K562 (cell line): ENCODE data around the gene AP1M2. TPM values are rescaled to one million over a fixed set of nuclear protein-coding genes. Genes with fewer than 3 reads are reported as not detected.

ENCODE experiments used
- ADNP ChIP-seq: fragments of 200-800 bp; sonication (Bioruptor generic); IDR thresholded peaks from 2 replicates; pipeline ENCODE4 v1.6.1; 2016; ENCODE audit warnings: missing genetic modification characterization, missing compliant biosample characterization
- ATF1 ChIP-seq, 2 experiments: fragments of 450-650 bp in 1 of 2; IDR thresholded peaks; 2 replicates each; pipeline ENCODE4 v1.6.1; 2016; ENCODE audit warnings: missing compliant biosample characterization in 1 of 2, missing genetic modification characterization in 1 of 2
- ATF7 ChIP-seq: fragments of 450-650 bp; IDR thresholded peaks from 2 replicates; pipeline ENCODE4 v1.7.1; 2014; ENCODE audit warnings: mild to moderate bottlenecking, moderate library complexity
- GTF2B ChIP-seq: IDR thresholded peaks from 2 replicates; pipeline ENCODE4 v1.6.1; 2011; ENCODE audit not compliant: insufficient read length; ENCODE audit errors: extremely low read depth
- HCFC1 ChIP-seq: IDR thresholded peaks from 2 replicates; pipeline ENCODE4 v1.6.1; 2012; ENCODE audit warnings: low read depth, low read length, improper control_type of control experiment
- HDAC1 ChIP-seq, 2 experiments: fragments of 450-650 bp; IDR thresholded peaks; 2 replicates each; pipeline ENCODE4 v1.6.1; 2016 to 2017; ENCODE audit warnings: inconsistent platforms in 1 of 2, mild to moderate bottlenecking in 1 of 2, moderate library complexity in 1 of 2
- HDAC2 ChIP-seq: fragments of 450-650 bp; IDR thresholded peaks from 2 replicates; pipeline ENCODE4 v1.6.1; 2016; ENCODE audit warnings: mild to moderate bottlenecking
- HDAC6 ChIP-seq: IDR thresholded peaks from 2 replicates; pipeline ENCODE4 v1.6.1; 2012; ENCODE audit warnings: low read depth, mild to moderate bottlenecking, control low read depth, inconsistent platforms, low read length, moderate library complexity
- HNRNPLL ChIP-seq: fragments of 200-400 bp; formaldehyde crosslinking; IDR thresholded peaks from 2 replicates; pipeline ENCODE4 v1.6.1; 2017; ENCODE audit warnings: low read length, low read depth, mild to moderate bottlenecking; ENCODE audit not compliant: poor library complexity, severe bottlenecking
- L3MBTL2 ChIP-seq: fragments of 450-650 bp; IDR thresholded peaks from 2 replicates; pipeline ENCODE4 v1.6.1; 2016; ENCODE audit warnings: mild to moderate bottlenecking, moderate library complexity
- NONO ChIP-seq, 2 experiments: fragments of 200-400 bp in 1 of 2; fragments of 450-650 bp in 1 of 2; formaldehyde crosslinking in 1 of 2; IDR thresholded peaks; 2 replicates each; pipeline ENCODE4 v1.6.1; 2017; ENCODE audit warnings: low read depth in 2 of 2, mild to moderate bottlenecking in 2 of 2, moderate library complexity in 2 of 2, low read length in 1 of 2
- OTX1 ChIP-seq: fragments of 450-650 bp; formaldehyde crosslinking; IDR thresholded peaks from 2 replicates; pipeline ENCODE4 v1.4.0; 2022; ENCODE audit warnings: mild to moderate bottlenecking
- POLR2B ChIP-seq: fragments of 450-650 bp; IDR thresholded peaks from 2 replicates; pipeline ENCODE4 v1.6.1; 2018; ENCODE audit warnings: low read depth; ENCODE audit not compliant: partially characterized antibody
- PPARD ChIP-seq: fragments of 250-450 bp; sonication (Bioruptor Pico); IDR thresholded peaks from 2 replicates; pipeline ENCODE4 v1.8.0; 2022; ENCODE audit warnings: inconsistent platforms, mild to moderate bottlenecking, moderate library complexity
- PTBP1 ChIP-seq: fragments of 200-400 bp; formaldehyde crosslinking; IDR thresholded peaks from 2 replicates; pipeline ENCODE4 v1.6.1; 2017; ENCODE audit warnings: low read depth, low read length
- RNF2 ChIP-seq: sonication (generic); IDR thresholded peaks from 2 replicates; pipeline ENCODE4 v1.6.1; 2016
- STAT6 ChIP-seq: sonication (generic); formaldehyde crosslinking; IDR thresholded peaks from 2 replicates; pipeline ENCODE4 v1.8.1; 2023; ENCODE audit warnings: mild to moderate bottlenecking, missing genetic modification reagents
- YBX1 ChIP-seq: fragments of 450-650 bp; IDR thresholded peaks from 2 replicates; pipeline ENCODE4 v1.7.1; 2016; ENCODE audit warnings: mild to moderate bottlenecking
- ZBTB17 ChIP-seq: fragments of 450-650 bp; formaldehyde crosslinking; IDR thresholded peaks from 2 replicates; pipeline ENCODE4 v1.4.0; 2020; ENCODE audit warnings: mild to moderate bottlenecking
- ZBTB2 ChIP-seq: fragments of 450-650 bp; IDR thresholded peaks from 2 replicates; pipeline ENCODE4 v1.6.1; 2016; ENCODE audit warnings: antibody characterized with exemption
- ZNF121 ChIP-seq: sonication (generic); formaldehyde crosslinking; conservative IDR thresholded peaks from 2 replicates; pipeline ENCODE4 v1.8.0; 2022; ENCODE audit warnings: missing genetic modification reagents
- ZNF197 ChIP-seq: fragments of 200-800 bp; sonication (Bioruptor generic); IDR thresholded peaks from 2 replicates; pipeline ENCODE4 v1.6.1; 2016; ENCODE audit warnings: low read depth, missing genetic modification characterization, missing compliant biosample characterization
- ZNF324 ChIP-seq: fragments of 250-450 bp; sonication (Bioruptor Pico); IDR thresholded peaks from 2 replicates; pipeline ENCODE4 v1.4.0; 2020; ENCODE audit warnings: mild to moderate bottlenecking
- ZNF830 ChIP-seq: fragments of 250-450 bp; sonication (Bioruptor Pico); IDR thresholded peaks from 2 replicates; pipeline ENCODE4 v1.5.0; 2021; ENCODE audit warnings: mild to moderate bottlenecking
- polyA plus RNA-seq, 8 experiments: library from polyadenylated mRNA; depleted of rRNA in 4 of 8; stranded (reverse) in 5 of 8; unstranded in 3 of 8; fragments of >200 nt; fragmentation: Nextera tagmentation in 2 of 8; fragmentation: Illumina TruSeq in 1 of 8; extraction: Ambion mirVana in 2 of 8; extraction: Trizol in 1 of 8; gene quantifications; 2 replicates each; pipeline versions ENCODE4 v1.2.1 to v1.2.3, GENCODE V29; 2011 to 2014; ENCODE audit warnings: inconsistent platforms in 1 of 8, missing spikeins in 1 of 8
- total RNA-seq, 7 experiments: library from RNA; depleted of rRNA in 6 of 7; stranded (reverse); fragments of >200 nt in 6 of 7; fragmentation: Illumina TruSeq in 2 of 7; extraction: Trizol in 2 of 7; gene quantifications; 2 replicates each; pipeline versions ENCODE4 v1.2.1 to v1.2.3, GENCODE V29; 2011 to 2021; ENCODE audit warnings: low replicate concordance in 1 of 7

AP1M2 gene
- total and polyA plus RNA-seq, 9 of the 15 experiments (the other 6 are each of a cell fraction or from before 2014, with no cell fraction given): 0.33 to 1.4 (median 0.89) TPM; not detected in 1

- no peak for TF ChIP-seq HCFC1
- peak; percentile 83; the same call in 1 of the 2 replicates for TF ChIP-seq HDAC2
- no peak for TF ChIP-seq L3MBTL2
- no peak for TF ChIP-seq RNF2
- TF ChIP-seq ZNF121 (CRISPR knock-in tag): peak; percentile 99
- no peak for TF ChIP-seq ZNF197 (CRISPR knock-in tag)
- TF ChIP-seq ZBTB17 (CRISPR knock-in tag): no peak
- TF ChIP-seq HDAC1 (IDR thresholded peaks at IDR 0.05): 0 out of 4 replicates have a peak, but pooled peaks of 1 of the 2 experiments have one; percentile 32
- TF ChIP-seq OTX1 (CRISPR knock-in tag): no peak
- TF ChIP-seq ATF7: no peak
- TF ChIP-seq GTF2B: no peak
- TF ChIP-seq ZNF324 (CRISPR knock-in tag): no peak
- TF ChIP-seq NONO (IDR thresholded peaks at IDR 0.05; ENCODE audit: low read depth in 2 of 2, low read length in 1 of 2): no peak
- TF ChIP-seq HDAC6: no peak
- TF ChIP-seq ZBTB2: no peak
- TF ChIP-seq PPARD (CRISPR knock-in tag): no peak
- no peak for TF ChIP-seq ZNF830 (CRISPR knock-in tag)
- TF ChIP-seq YBX1: no peak
- TF ChIP-seq PTBP1: peak; percentile 88; the same call in 1 of the 2 replicates
- TF ChIP-seq POLR2B: no peak
- no peak for TF ChIP-seq ATF1 (CRISPR knock-in tag; IDR thresholded peaks at IDR 0.05)
- 0 out of 2 replicates have a peak, but pooled peaks have one; percentile 26 for TF ChIP-seq ATF1 (tag; IDR thresholded peaks at IDR 0.05)
- peak; percentile 96 for TF ChIP-seq ADNP (tag)
- no peak for TF ChIP-seq HNRNPLL
- no peak for TF ChIP-seq STAT6 (CRISPR knock-in tag)
These were observed 11.9 kb downstream of the AP1M2 start (continued) for GRCh38 chr19:10575011-10575716.
